ENCODE results near the gene PRSS50.
"Not testable (repeated sequence)": the region's sequence is repeated elsewhere in the genome, so short reads cannot be mapped to it uniquely, and the experiment has no call there.

The PRSS50 gene

GRCh38 chr3:46708401-46709156 is 9.1 kb downstream of the PRSS50 start:
- no peak for DNase-seq

DNA sequence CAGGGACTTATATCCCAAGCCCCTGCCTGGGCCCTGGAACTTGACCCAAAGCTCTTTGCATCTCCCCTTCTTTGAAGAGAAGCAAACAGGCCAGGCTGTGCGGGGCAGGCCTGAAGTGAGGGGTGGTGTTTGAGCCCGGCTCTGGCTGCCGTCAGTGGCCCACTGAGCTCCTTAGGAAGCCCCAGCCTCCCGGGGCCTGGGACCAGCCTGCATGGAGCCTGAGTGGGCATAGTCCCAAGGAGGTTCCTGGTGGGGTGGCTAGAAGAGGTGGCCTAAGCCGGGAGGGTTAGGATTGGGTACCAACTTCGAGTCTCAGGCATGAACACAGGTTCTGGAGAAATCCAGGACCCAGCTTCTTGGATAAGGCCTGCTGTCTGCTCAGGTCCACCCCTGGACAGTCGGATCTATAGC is 10.1 kb downstream of the PRSS50 start:
- no peak for DNase-seq

DNA sequence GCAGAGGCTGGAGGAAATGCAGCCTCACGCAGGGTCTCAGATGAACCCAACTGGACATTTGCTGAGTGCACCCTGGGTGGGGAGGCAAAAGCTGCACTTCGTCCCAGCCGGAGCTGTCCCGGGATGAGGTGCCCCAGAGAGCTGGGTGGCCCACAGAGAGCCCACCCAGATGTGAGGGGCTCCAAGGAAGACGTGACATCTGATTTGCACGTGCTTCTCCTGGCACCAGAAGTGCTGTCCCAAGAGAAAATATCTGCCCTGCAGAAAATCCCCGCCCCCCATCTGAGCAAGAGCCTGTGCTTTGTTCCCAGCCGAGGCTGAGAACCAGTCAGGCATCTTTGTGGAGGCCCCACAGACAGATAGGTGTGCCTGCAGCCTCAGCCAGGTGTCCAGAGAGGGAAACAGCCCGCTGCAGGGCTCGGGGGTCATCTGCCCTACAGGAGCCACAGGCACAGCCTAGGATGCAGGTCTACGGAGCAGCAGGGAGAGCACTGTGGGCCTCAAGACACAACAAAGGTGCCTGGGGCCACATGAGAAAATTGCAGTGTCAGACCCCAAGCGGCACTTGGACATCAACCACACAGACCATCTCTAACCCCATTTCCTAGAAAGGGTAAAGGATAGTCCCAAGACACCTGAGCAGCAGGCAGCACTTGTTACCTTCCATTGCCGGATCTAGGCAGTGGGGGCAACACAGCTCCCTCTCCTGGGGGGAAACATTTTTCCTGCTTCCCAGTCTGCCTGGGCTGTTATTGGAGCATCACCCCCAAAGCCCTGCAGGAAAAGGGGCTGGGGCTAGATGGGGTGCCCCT is 10.7 kb downstream of the PRSS50 start:
- DNase-seq, result no peak

GRCh38 chr3:46705751-46706552 is 11.7 kb downstream of the PRSS50 start:
- DNase-seq, result no peak

DNA sequence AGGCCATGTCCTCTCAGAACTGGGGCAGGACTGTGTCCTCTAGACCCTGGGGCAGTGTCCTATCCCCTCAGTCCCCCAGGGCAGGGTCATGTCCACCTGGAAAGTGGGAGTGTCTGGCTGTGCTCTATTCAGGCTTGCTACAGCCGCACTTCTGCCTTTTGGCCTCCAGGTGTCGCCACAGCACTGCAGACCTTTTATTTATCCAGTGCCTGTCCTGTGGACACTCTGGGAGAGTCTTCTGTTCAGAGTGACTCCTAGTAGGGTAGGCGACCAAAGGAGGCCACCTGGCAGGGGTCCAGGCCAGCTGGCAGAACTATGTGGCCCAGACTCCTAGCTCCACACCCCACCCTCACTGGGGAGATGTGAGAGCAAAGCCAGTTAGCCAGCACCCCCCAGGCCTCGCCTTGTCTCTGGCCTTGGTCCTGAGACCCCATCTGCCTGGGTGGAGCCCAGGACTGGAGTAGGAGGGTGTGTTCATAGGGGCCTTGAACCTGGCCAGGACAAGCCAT is 12.6 kb downstream of the PRSS50 start:
- DNase-seq, result peak; percentile 58

DNA sequence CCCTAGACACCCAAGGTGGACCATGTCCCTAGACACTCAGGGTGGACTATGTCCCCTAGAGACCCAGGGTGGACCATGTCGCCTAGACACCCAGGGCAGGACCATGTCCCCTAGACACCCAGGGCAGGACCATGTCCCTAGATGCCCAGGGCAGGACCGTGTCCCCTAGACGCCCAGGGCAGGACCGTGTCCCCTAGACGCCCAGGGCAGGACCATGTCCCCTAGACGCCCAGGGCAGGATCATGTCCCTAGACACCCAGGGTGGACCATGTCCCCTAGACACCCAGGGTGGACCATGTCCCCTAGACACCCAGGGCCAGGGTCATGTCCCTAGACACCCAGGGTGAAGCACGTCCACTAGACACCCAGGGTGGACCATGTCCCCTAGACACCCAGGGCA is 13.3 kb downstream of the PRSS50 start:
- DNase-seq, result not testable (repeated sequence)

DNA sequence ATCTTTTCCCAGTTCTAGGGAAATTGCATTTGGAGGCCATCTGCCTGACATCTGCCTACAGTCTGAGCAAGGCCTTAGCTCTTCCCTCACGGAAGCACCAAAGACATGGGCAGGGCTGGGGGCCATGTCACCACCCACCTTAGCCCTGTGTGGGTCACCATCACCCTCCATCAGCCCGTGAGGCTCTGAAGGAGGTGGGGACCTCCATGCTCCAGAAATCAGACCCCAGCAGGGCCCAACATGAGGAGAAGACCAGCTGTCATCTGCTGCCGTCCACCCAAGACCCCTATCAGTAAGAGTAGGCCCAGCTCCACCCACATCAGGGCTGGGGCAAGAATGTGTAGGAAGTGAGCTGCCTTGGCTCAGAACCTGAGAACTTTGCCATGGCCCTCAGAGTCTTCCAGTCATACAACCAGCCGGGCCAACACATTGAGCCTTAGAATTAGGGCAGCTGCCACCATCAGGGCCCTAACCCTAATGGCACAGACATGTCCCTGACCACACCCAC is 14.6 kb downstream of the PRSS50 start:
- DNase-seq, result no peak

DNA sequence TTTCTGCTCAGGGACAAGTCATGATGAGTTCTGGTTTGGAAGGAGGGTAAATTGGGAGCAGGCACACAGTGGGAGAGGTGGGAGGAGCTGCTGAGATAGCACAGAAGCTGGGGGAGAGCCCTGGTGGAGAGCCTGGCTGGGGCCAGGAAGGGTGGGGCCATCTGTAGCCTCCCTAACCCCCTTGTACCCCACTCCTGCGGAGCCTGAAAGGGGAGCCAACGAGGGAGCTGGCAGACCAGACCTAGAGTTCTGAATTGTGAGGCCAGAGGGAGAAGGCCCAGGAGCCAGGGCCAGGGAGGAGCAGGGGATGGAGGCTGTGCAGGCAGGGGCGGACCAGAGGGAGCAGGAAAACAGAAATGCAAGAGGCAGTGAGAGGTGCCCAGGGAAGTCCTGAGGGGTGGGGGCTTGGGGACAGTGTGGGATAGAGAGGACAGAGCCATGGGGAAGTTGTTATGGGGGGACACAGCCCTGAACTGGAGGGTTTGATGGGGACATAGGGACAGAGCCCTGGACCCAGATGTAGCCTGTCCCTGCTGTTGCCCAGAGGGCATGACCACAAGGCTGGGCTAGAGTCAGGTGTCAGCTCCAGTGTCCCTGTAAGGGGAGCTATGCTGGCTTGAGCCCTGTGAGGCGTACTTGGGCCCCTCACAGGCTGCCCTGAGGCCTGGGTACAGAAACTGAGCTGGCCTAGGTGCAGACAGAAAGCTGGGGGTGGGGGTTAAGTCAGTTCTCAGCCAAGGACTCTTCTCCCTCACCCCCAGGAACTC is 15.2 kb downstream of the PRSS50 start:
- no peak for DNase-seq

DNA sequence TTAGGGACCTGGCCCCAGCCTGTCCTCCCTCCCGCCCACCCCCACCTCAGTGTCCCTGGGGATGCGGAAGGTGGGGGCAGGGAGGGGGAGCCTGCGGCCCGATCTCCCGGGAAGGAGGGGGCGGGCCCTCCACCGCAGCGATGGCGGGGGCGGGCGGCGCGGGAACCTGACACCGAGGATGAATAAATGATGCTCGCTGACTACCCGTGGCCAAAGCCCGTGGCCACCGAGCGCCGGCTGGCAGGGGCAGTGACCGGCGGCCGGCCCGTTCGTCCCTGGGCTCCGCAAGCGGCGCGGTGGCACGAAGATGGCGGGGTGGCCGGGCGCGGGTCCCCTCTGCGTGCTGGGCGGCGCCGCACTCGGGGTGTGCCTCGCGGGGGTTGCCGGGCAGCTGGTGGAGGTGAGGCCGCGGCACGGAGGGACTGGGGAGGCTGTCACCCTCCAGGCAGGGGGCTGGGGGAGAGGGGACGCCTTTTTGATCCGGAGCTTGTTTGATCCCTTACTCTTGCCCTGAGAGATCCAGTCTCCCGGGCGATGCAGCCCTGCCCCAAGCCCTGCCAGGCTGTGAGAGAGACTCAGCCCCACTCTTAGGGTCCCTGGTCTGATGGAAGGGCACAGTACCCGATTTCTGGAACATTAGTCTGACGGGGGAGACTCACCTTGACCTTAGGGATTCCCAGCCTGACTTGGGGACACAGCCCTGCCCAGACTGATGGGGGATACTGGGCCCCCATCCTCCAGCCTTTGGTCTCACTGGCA is 16.3 kb downstream of the PRSS50 start, which contains the start of gene TMIE:
TSS of gene TMIE (plus strand) at position 212 of the 759 bp plus-strand sequence. CDS start at position 308, 96 bp downstream.
- no peak for DNase-seq

- no peak for DNase-seq
These were observed 16.9 kb downstream of the PRSS50 start for GRCh38 chr3:46700772-46701171.

DNA sequence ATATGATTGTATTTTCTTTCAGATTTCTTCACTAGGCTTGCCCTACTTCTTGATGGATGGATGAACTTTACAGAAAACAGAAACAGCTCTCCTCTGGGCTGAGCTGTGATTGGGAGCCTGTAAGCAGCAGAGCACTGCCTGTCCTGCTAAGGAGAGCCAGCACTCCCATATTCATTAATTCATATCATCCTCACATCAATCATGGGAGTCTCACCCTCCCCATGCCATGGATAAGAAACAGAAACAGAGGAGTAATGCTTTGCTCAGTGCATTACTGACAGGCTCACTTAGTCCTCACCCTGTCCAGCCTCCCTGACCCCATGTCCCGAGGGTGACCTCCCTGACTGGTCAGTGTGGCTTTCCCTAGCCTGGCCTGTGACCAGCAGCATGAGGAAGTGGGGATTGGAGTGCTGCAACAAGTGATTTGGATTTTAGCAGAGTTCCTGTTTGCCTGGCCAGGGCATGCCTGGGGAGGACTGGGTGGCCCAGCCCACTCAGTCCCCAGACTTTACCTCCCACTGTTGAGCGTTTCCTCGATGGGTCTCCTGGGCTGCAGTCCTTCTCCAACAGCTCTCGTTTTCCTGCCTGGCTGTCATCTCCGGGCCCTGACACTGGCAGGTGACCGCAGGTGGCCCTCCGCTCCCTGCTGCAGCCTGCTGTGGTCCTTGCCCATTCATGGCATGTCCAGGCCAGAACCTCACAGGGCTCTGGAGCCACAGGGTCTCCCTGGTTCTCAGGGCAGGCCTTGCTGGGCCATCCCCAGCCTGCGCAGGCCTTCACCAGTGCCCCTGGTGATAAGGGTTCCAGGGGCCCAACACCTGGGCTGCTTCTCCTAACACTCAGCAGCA is 17.8 kb downstream of the PRSS50 start:
- no peak for DNase-seq

DNA sequence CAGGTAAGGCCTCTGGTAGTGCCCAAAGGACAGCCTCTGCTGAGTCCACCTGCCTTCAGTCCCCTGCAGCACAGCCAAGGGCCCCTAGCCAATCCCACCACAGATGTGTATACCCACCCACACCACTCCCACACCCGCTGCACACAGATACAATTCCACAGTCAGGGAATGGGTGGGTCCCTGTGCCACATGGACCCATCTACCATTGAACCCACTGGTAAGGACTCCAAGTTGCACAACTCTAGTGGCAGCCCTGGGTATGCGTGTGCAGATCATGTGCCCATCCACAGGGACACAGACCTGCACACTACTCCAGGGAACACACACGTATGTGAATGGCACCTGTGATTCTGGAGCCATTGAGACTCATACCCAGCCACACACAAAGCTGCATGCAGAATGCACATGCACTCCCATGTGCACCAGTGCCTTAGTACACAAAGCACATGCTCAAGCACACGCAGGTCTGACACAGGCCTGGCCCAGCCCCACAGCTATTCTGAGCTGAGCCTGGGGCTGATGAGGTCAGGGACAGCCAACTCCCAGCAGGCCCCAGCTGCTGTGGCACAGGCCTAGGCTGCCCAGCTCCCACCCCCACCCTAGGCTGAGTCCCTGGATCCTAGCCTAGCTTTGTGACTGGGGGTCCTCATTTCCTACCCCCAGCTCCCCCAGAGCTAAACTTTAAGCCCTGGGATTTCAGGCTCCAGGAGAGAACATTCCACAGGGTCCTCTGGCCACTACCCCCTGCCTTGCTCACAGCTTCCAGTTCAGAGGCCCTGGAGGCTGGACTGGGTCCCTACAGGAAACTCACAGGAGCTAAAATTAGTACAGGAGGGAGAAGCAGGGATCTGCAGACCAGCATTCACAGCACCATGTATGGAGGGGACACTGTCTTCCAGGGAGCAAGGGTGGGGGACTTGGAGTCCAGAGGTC is 21.4 kb downstream of the PRSS50 start:
- no peak for DNase-seq

GRCh38 chr3:46695177-46695961 is 22.3 kb downstream of the PRSS50 start:
- peak; percentile 32 for DNase-seq

DNA sequence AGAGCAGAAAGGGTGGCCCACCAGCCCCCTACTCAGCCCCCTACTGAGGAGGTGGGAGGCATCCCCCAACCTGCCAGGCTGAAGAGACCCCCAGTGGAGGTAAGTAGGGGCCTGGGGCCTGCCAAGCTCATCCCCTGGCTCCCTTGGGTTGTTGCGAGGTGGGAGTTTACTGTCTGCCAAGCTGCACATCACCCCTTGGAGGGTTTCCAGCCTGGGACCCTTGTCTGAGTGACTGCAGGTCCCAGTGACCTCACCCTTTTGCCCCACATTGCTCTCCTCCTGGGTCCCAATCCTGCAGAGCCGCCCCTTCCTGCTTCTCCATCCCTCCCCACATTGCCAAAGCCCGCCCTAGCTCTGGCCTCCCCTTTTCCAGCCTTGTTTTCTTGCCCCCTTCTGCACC is 23.1 kb downstream of the PRSS50 start:
- no peak for DNase-seq

GRCh38 chr3:46693892-46694226 is 23.8 kb downstream of the PRSS50 start:
- peak; percentile 30 for DNase-seq

- DNase-seq, result peak; percentile 52
These were observed 24.4 kb downstream of the PRSS50 start, which contains the start of gene ALS2CL for GRCh38 chr3:46693038-46693891. Gene ALS2CL (minus strand): TSS chr3:46693679. CDS start chr3:46689440, 4,239 bp downstream.

DNA sequence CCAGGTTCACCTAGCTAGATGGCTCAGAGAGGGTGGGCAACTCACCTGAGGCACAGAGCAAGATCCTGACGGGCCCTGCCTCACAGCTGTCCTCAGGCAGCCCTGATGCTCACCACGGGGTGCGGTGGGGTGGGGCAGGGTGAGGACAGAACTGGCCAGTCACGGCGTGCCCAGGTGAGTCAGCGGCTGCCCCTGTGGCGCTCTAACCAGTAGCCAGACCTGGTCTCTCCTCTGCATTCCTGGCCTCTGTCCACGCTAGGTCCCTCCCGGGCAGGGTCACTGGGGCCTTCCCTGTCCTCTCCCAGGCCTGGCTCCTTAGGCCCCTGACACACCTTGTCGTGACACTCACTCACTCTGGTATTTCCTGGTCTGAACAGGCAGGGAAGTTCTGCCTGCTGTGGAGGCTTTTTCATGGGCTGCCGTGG is 25.1 kb downstream of the PRSS50 start:
- DNase-seq, result no peak
